ENCODE measurements around the gene TENT4B. TPM values are rescaled to one million over a fixed set of nuclear protein-coding genes. Genes with fewer than 3 reads are reported as not detected.

Gene TENT4B
- polyA plus RNA-seq, 1 experiment: 7.2 TPM

- no peak for DNase-seq (ENCODE audit: low read depth)
- TF ChIP-seq CTCF (IDR thresholded peaks at IDR 0.05; ENCODE audit: insufficient read depth, low read depth, low read length): no peak
- Histone ChIP-seq H3K4me3 (ENCODE audit: low read depth, low read length) (no peak overlapping the region), H3K36me3 (ENCODE audit: control insufficient read depth, insufficient read depth, low read length) (no peaks in the 10 kb centered on the region), H3K27me3 (ENCODE audit: control insufficient read depth, insufficient read depth, low read length) (no peaks in the 10 kb centered on the region)
- ChIA-PET POLR2A (no interaction called here), CTCF (interaction anchor here (2.4 kb wide), 1 partner anchor 136 kb away, joined by 10 read pairs; no protein-coding TSS in a partner anchor)
Observed at GRCh38 chr16:50203681-50204080, 50.6 kb downstream of the TENT4B start.

GRCh38 chr16:50204453-50205108 is 51.5 kb downstream of the TENT4B start:
- TF ChIP-seq CTCF (IDR thresholded peaks at IDR 0.05; ENCODE audit: insufficient read depth, low read depth, low read length): no peak
- no peaks in the 10 kb centered on the region for H3K27me3 ChIP-seq (ENCODE audit: control insufficient read depth, insufficient read depth, low read length)
- ChIA-PET CTCF (interaction anchor here (2.4 to 2.7 kb wide), 2 partner anchors 137 to 179 kb away, joined by 8 to 10 read pairs; partner anchors contain the start of gene CNEP1R1), POLR2A (no interaction called here)
- H3K36me3 ChIP-seq (ENCODE audit: control insufficient read depth, insufficient read depth, low read length): no peaks in the 10 kb centered on the region
- DNase-seq (ENCODE audit: low read depth): no peak
- H3K4me3 ChIP-seq (ENCODE audit: low read depth, low read length): no peak overlapping the region

DNA sequence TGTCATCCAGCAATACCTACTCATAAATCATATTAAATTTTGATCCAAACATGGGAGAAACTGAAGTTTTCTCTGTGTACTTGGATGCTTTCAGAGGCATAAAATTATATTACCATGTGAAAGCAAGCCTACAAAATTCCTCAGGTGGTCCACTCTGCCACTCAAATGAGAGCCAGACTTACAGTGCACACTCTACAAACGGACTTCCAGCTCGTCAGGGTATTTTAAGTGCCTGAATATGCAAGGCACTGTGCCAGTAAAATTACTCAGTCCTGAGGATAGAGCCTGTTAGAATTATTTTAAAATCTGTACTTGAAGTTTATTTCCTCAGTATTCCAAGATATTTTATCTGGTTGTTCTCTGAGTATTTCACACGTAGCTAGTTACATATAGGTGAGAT is 54.5 kb downstream of the TENT4B start:
- ChIA-PET POLR2A (no interaction called here), CTCF (interaction anchor here (1.1 to 7.3 kb wide), 3 partner anchors 71 to 148 kb away, joined by 3 to 148 read pairs (median 63); partner anchors contain the start of gene HEATR3)
- no peaks in the 10 kb centered on the region for H3K27me3 ChIP-seq (ENCODE audit: control insufficient read depth, insufficient read depth, low read length)
- H3K4me3 ChIP-seq (ENCODE audit: low read depth, low read length): no peak overlapping the region
- no peaks in the 10 kb centered on the region for H3K36me3 ChIP-seq (ENCODE audit: control insufficient read depth, insufficient read depth, low read length)
- DNase-seq (ENCODE audit: low read depth): no peak
- TF ChIP-seq CTCF (IDR thresholded peaks at IDR 0.05; ENCODE audit: insufficient read depth, low read depth, low read length): no peak

DNA sequence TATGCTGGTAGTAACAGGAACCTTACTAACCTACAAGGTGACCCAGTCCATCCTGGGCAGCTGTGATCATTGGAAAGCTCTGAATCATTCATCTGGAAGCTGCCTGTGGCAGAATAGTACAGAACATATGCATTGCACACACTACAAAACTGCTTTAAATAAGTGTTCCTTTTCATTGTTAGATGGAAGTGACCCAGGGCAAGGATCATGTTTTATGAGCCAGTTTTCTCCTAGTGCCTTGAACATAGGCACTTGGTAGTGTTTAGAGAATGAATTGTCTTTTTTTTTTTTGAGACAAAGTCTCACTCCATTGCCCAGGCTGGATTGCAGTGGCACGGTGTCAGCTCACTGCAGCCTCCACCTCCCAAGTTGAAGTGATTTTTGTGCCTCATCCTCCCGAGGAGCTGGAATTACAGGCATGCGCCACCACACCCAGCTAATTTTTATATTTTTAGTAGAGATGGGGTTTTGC is 55.4 kb downstream of the TENT4B start:
- ChIA-PET POLR2A (interaction anchor here (0.5 kb wide), 1 partner anchor 943 kb away, joined by 3 read pairs; the partner anchor contains the start of gene SALL1), CTCF (interaction anchor here (1.1 to 7.3 kb wide), 4 partner anchors 72 to 183 kb away, joined by 3 to 148 read pairs (median 66); partner anchors contain the start of genes CNEP1R1 and HEATR3)
- DNase-seq (ENCODE audit: low read depth): no peak
- H3K4me3 ChIP-seq (ENCODE audit: low read depth, low read length): no peak overlapping the region
- H3K27me3 ChIP-seq (ENCODE audit: control insufficient read depth, insufficient read depth, low read length): no peaks in the 10 kb centered on the region
- TF ChIP-seq CTCF (IDR thresholded peaks at IDR 0.05; ENCODE audit: insufficient read depth, low read depth, low read length): no peak
- H3K36me3 ChIP-seq (ENCODE audit: control insufficient read depth, insufficient read depth, low read length): peaks cover 2% of the 10 kb centered on the region; the same call in 1 of the 2 replicates

DNA sequence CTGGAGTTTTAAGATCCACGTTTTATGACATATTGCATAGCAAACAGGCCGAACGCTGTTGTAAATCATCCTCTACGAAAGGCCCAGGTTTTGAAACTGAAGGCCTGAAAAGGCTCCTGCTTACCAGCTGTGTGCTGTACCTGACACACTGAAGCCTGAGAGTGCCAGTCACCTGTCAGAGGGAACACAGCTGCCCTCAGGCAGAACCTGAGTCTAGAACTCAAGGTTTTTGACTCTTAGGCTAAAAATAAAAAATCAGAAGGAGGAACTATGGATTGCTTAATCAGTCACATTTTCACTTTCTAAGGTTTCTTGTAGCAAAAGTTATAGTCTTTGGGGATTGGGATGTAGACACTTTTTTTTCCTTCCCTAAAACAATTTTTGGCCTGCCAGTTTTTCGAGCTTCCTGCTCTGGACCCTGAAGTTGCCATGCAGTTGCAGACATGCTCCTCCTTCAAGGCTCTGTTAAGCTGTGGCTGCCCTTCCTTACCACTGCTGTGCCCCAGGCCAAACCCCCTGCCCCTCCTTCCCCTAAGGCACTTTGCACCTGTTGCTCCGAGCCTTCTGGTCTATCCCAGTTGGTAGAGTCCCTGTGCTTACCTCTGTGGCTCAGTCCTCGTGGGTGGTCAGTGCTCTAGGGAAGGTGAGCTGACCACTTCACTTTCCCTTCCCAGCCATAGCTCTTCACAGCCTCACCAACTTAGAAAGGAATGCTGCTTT is 56.6 kb downstream of the TENT4B start:
- H3K4me3 ChIP-seq (ENCODE audit: low read depth, low read length): no peak overlapping the region
- DNase-seq (ENCODE audit: low read depth): no peak
- TF ChIP-seq CTCF (IDR thresholded peaks at IDR 0.05; ENCODE audit: insufficient read depth, low read depth, low read length): no peak
- peaks cover 3% of the 10 kb centered on the region; the same call in 1 of the 2 replicates for H3K36me3 ChIP-seq (ENCODE audit: control insufficient read depth, insufficient read depth, low read length)
- no peaks in the 10 kb centered on the region for H3K27me3 ChIP-seq (ENCODE audit: control insufficient read depth, insufficient read depth, low read length)
- ChIA-PET CTCF (interaction anchor here (0.7 to 7.3 kb wide), 28 partner anchors 11 to 455 kb away, joined by 3 to 148 read pairs (median 5); partner anchors contain the start of genes CNEP1R1, HEATR3 and TENT4B), POLR2A (no interaction called here)

All from BJ (cell line).